Nephron (organoid): ENCODE measurements around the gene ATP2A2.

Source experiments
- H3K27ac Mint-ChIP-seq, 3 experiments: 2 replicates each; pipeline ENCODE4 v1.8.0; 2020; ENCODE audit warnings: mixed read lengths in 3 of 3, mild to moderate bottlenecking in 2 of 3, moderate library complexity in 1 of 3
- H3K27me3 Mint-ChIP-seq: 2 replicates; pipeline ENCODE4 v1.8.0; 2021; ENCODE audit warnings: low read depth, mild to moderate bottlenecking, moderate library complexity, mixed read lengths
- H3K36me3 Mint-ChIP-seq: 2 replicates; pipeline ENCODE4 v1.8.0; 2020; ENCODE audit warnings: low read depth, mixed read lengths
- H3K4me1 Mint-ChIP-seq: 2 replicates; pipeline ENCODE4 v1.8.0; 2020; ENCODE audit warnings: mixed read lengths
- H3K4me3 Mint-ChIP-seq, 3 experiments: 2 replicates each; pipeline ENCODE4 v1.8.0; 2020; ENCODE audit warnings: mild to moderate bottlenecking in 3 of 3, mixed read lengths in 3 of 3, moderate library complexity in 2 of 3
- H3K9me3 Mint-ChIP-seq: 2 replicates; pipeline ENCODE4 v1.8.0; 2020; ENCODE audit warnings: mixed read lengths
- CTCF ChIP-seq, 3 experiments: fragments of 200-600 bp; sonication (generic); IDR thresholded peaks; one replicate each; pipeline ENCODE4 v1.5.0; 2021; ENCODE audit warnings: antibody characterized with exemption in 3 of 3; ENCODE audit not compliant: unreplicated experiment in 3 of 3

ATP2A2 gene

GRCh38 chr12:110317911-110318310 is 36.9 kb downstream of the ATP2A2 start:
- TF ChIP-seq CTCF (IDR thresholded peaks at IDR 0.05; ENCODE audit: unreplicated experiment in 3 of 3): no peak
- H3K4me3 Mint-ChIP-seq: no peak overlapping the region
- H3K27me3 Mint-ChIP-seq: no peaks in the 10 kb centered on the region
- H3K27ac Mint-ChIP-seq: no peak overlapping the region
- H3K9me3 Mint-ChIP-seq: no peaks in the 10 kb centered on the region
- H3K4me1 Mint-ChIP-seq: peaks cover 15% of the 10 kb centered on the region
- peaks cover 44% of the 10 kb centered on the region for H3K36me3 Mint-ChIP-seq

GRCh38 chr12:110320550-110320949 is 39.5 kb downstream of the ATP2A2 start:
- no peaks in the 10 kb centered on the region for H3K27me3 Mint-ChIP-seq
- no peak for TF ChIP-seq CTCF (IDR thresholded peaks at IDR 0.05; ENCODE audit: unreplicated experiment in 3 of 3)
- peaks cover 15% of the 10 kb centered on the region for H3K4me1 Mint-ChIP-seq
- no peak overlapping the region for H3K4me3 Mint-ChIP-seq
- H3K27ac Mint-ChIP-seq: peak overlapping the region in 2 of 3 experiments; percentile 9 to 62
- peaks cover 35% of the 10 kb centered on the region for H3K36me3 Mint-ChIP-seq
- H3K9me3 Mint-ChIP-seq: no peaks in the 10 kb centered on the region

- no peak overlapping the region for H3K27ac Mint-ChIP-seq
- no peak overlapping the region for H3K4me3 Mint-ChIP-seq
- no peaks in the 10 kb centered on the region for H3K9me3 Mint-ChIP-seq
- no peak for TF ChIP-seq CTCF (IDR thresholded peaks at IDR 0.05; ENCODE audit: unreplicated experiment in 3 of 3)
- H3K27me3 Mint-ChIP-seq: no peaks in the 10 kb centered on the region
- peaks cover 14% of the 10 kb centered on the region for H3K4me1 Mint-ChIP-seq
- H3K36me3 Mint-ChIP-seq: peaks cover 73% of the 10 kb centered on the region
Measured at GRCh38 chr12:110329710-110330109, 48.7 kb downstream of the ATP2A2 start.

- H3K27ac Mint-ChIP-seq: peak overlapping the region in 2 of 3 experiments; percentile 20 to 44
- no peak overlapping the region for H3K4me3 Mint-ChIP-seq
- peaks cover 77% of the 10 kb centered on the region for H3K36me3 Mint-ChIP-seq
- H3K9me3 Mint-ChIP-seq: no peaks in the 10 kb centered on the region
- H3K4me1 Mint-ChIP-seq: peaks cover 14% of the 10 kb centered on the region
- H3K27me3 Mint-ChIP-seq: no peaks in the 10 kb centered on the region
- TF ChIP-seq CTCF (IDR thresholded peaks at IDR 0.05; ENCODE audit: unreplicated experiment in 3 of 3): no peak
Measured at GRCh38 chr12:110330124-110330523, 49.1 kb downstream of the ATP2A2 start.

- Mint-ChIP-seq H3K9me3 (no peaks in the 10 kb centered on the region), H3K4me3 (no peak overlapping the region), H3K4me1 (peaks cover 14% of the 10 kb centered on the region), H3K36me3 (peaks cover 79% of the 10 kb centered on the region), H3K27ac (peak overlapping the region in 2 of 3 experiments; percentile 20 to 44), H3K27me3 (no peaks in the 10 kb centered on the region)
- no peak for TF ChIP-seq CTCF (IDR thresholded peaks at IDR 0.05; ENCODE audit: unreplicated experiment in 3 of 3)
Measured at GRCh38 chr12:110330544-110330943, 49.5 kb downstream of the ATP2A2 start.

GRCh38 chr12:110333201-110333600 is 52.2 kb downstream of the ATP2A2 start:
- Mint-ChIP-seq H3K27me3 (no peaks in the 10 kb centered on the region), H3K4me3 (no peak overlapping the region), H3K4me1 (peaks cover 14% of the 10 kb centered on the region), H3K27ac (no peak overlapping the region), H3K9me3 (no peaks in the 10 kb centered on the region), H3K36me3 (peaks cover 80% of the 10 kb centered on the region)
- TF ChIP-seq CTCF (IDR thresholded peaks at IDR 0.05; ENCODE audit: unreplicated experiment in 3 of 3): no peak
